SJCRH30 (cell line): ENCODE data around the gene LPCAT1. TPM values are rescaled to one million over a fixed set of nuclear protein-coding genes. Genes with fewer than 3 reads are reported as not detected.

Experiments
- total RNA-seq: library from RNA; depleted of rRNA; stranded (reverse); fragments of >200 nt; shearing (Covaris generic); gene quantifications from 2 replicates; pipeline ENCODE4 v1.2.3, GENCODE V29; 2014; rRNA removed

Gene LPCAT1
- total RNA-seq, 1 experiment from 2014 or later: 44.6 TPM

Other genes with a start within 250 kb of the LPCAT1 start
- gene TERT, start 228.9 kb downstream of the LPCAT1 start, total RNA-seq: not detected in 2 replicates
- 83.2 and 93.4 TPM in 2 replicates for gene CLPTM1L, start 178.9 kb downstream of the LPCAT1 start, total RNA-seq
- gene SLC6A3, start 78.5 kb downstream of the LPCAT1 start, total RNA-seq: 0.04 and 0.23 TPM in 2 replicates